ENCODE results near the gene ABHD3. TPM values are rescaled to one million over a fixed set of nuclear protein-coding genes. Genes with fewer than 3 reads are reported as not detected.
"Not testable (repeated sequence)": the region's sequence is repeated elsewhere in the genome, so short reads cannot be mapped to it uniquely, and the experiment has no call there.

The ABHD3 gene
- total RNA-seq, 2 experiments from 2014 or later: 24.1 to 25.4 TPM

DNA sequence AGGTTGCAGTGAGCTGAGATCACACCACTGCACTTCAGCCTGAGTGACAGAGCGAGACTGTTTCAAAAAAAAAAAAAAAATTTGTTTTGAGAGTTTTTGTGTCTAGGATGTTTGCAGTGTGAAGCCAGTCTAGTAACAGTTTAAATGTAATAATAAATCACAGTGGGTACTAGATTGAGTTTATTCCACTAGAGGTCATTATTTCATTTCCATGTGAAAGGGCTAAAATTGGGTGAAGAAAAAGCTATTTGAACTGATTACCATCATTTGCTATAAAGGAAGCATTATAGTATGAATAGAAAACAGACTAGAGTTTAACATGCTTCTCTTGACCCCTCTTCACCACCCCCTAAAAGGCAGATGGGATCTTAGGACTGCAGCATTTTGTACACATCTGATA, 72.2 kb downstream of the ABHD3 start:
- no peak overlapping the region for H3K4me3 Mint-ChIP-seq
- intact Hi-C loops (cut with DNase I, micrococcal nuclease): loop anchor here (2.0 to 5.0 kb wide), 2 partner anchors 220 to 324 kb away; no protein-coding TSS in a partner anchor
- no peaks in the 10 kb centered on the region for H3K9me3 ChIP-seq (ENCODE audit: control insufficient read depth in 1 of 2, insufficient read depth in 1 of 2, low read length in 2 of 2)
- ChIA-PET POLR2A (interaction anchor here (0.7 to 1.4 kb wide), 3 partner anchors 19 to 323 kb away, joined by 3 to 5 read pairs (median 5); partner anchors contain the start of gene ESCO1), CTCF (interaction anchor here (0.5 to 1.0 kb wide), 3 partner anchors 30 to 73 kb away, joined by 3 to 4 read pairs (median 3); partner anchors contain the start of gene ESCO1)
- H3K27me3 ChIP-seq (ENCODE audit: control insufficient read depth in 1 of 2, insufficient read depth in 2 of 2, low read length in 2 of 2): no peaks in the 10 kb centered on the region
- no peak for ATAC-seq (ENCODE audit: poor library complexity)
- H3K27ac Mint-ChIP-seq: peak overlapping the region; percentile 27
- no peak overlapping the region for H3K27ac ChIP-seq (ENCODE audit: low read depth in 1 of 2, low read length in 2 of 2)
- H3K4me3 ChIP-seq (ENCODE audit: low read length): no peak overlapping the region
- no peaks in the 10 kb centered on the region for H3K9me3 Mint-ChIP-seq
- peaks cover 53% of the 10 kb centered on the region for H3K36me3 Mint-ChIP-seq (ENCODE audit: low read depth)
- H3K27me3 Mint-ChIP-seq: no peaks in the 10 kb centered on the region
- H3K36me3 ChIP-seq (ENCODE audit: insufficient read depth, low read length): peaks cover 37% of the 10 kb centered on the region
- peaks cover 17% of the 10 kb centered on the region for H3K4me1 Mint-ChIP-seq (ENCODE audit: low read depth)
- H3K4me1 ChIP-seq (ENCODE audit: insufficient read depth, low read length): peaks cover 5% of the 10 kb centered on the region
- peak in 1 of 14 experiments; percentile 8 for DNase-seq
- TF ChIP-seq, protein P1, sequence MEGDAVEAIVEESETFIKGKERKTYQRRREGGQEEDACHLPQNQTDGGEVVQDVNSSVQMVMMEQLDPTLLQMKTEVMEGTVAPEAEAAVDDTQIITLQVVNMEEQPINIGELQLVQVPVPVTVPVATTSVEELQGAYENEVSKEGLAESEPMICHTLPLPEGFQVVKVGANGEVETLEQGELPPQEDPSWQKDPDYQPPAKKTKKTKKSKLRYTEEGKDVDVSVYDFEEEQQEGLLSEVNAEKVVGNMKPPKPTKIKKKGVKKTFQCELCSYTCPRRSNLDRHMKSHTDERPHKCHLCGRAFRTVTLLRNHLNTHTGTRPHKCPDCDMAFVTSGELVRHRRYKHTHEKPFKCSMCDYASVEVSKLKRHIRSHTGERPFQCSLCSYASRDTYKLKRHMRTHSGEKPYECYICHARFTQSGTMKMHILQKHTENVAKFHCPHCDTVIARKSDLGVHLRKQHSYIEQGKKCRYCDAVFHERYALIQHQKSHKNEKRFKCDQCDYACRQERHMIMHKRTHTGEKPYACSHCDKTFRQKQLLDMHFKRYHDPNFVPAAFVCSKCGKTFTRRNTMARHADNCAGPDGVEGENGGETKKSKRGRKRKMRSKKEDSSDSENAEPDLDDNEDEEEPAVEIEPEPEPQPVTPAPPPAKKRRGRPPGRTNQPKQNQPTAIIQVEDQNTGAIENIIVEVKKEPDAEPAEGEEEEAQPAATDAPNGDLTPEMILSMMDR (IDR thresholded peaks at IDR 0.05): no peak

GRCh38 chr18:21629089-21629832, 75.3 kb downstream of the ABHD3 start:
- Mint-ChIP-seq H3K4me1 (ENCODE audit: low read depth) (peaks cover 23% of the 10 kb centered on the region), H3K9me3 (no peaks in the 10 kb centered on the region), H3K27ac (peak overlapping the region; percentile 34), H3K4me3 (no peak overlapping the region), H3K27me3 (no peaks in the 10 kb centered on the region), H3K36me3 (ENCODE audit: low read depth) (peaks cover 73% of the 10 kb centered on the region)
- peak overlapping the region; percentile 11 to 47 for H3K27ac ChIP-seq (ENCODE audit: low read depth in 1 of 2, low read length in 2 of 2)
- ChIA-PET POLR2A (interaction anchor here (0.9 to 1.2 kb wide), 2 partner anchors 18 to 29 kb away, joined by 3 read pairs; partner anchors contain the start of gene ESCO1), CTCF (interaction anchor here (1.2 to 1.5 kb wide), 2 partner anchors 17 to 28 kb away, joined by 4 to 8 read pairs; partner anchors contain the start of genes ESCO1 and SNRPD1)
- ATAC-seq (ENCODE audit: poor library complexity): no peak
- H3K4me3 ChIP-seq (ENCODE audit: low read length): no peak overlapping the region
- DNase-seq: no peak
- TF ChIP-seq, protein P1 (IDR thresholded peaks at IDR 0.05): no peak
- intact Hi-C loops (cut with DNase I, micrococcal nuclease): no loop called here
- H3K4me1 ChIP-seq (ENCODE audit: insufficient read depth, low read length): peaks cover 8% of the 10 kb centered on the region
- H3K9me3 ChIP-seq (ENCODE audit: control insufficient read depth in 1 of 2, insufficient read depth in 1 of 2, low read length in 2 of 2): no peaks in the 10 kb centered on the region
- no peaks in the 10 kb centered on the region for H3K27me3 ChIP-seq (ENCODE audit: control insufficient read depth in 1 of 2, insufficient read depth in 2 of 2, low read length in 2 of 2)
- peaks cover 57% of the 10 kb centered on the region for H3K36me3 ChIP-seq (ENCODE audit: insufficient read depth, low read length)

GRCh38 chr18:21621640-21622039, 82.9 kb downstream of the ABHD3 start:
- H3K27me3 Mint-ChIP-seq; H3K27me3 ChIP-seq (ENCODE audit: control insufficient read depth in 1 of 2, insufficient read depth in 2 of 2, low read length in 2 of 2); H3K4me3 Mint-ChIP-seq; DNase-seq; H3K27ac Mint-ChIP-seq; H3K9me3 ChIP-seq (ENCODE audit: control insufficient read depth in 1 of 2, insufficient read depth in 1 of 2, low read length in 2 of 2); CTCF ChIA-PET; H3K27ac ChIP-seq (ENCODE audit: low read depth in 1 of 2, low read length in 2 of 2); H3K4me3 ChIP-seq (ENCODE audit: low read length); H3K9me3 Mint-ChIP-seq; POLR2A ChIA-PET; ATAC-seq (ENCODE audit: poor library complexity); intact Hi-C loops (cut with DNase I, micrococcal nuclease): not testable (repeated sequence)
- Histone ChIP-seq H3K36me3 (ENCODE audit: insufficient read depth, low read length) (peaks cover 53% of the 10 kb centered on the region), H3K4me1 (ENCODE audit: insufficient read depth, low read length) (peaks cover 14% of the 10 kb centered on the region)
- peaks cover 79% of the 10 kb centered on the region for H3K36me3 Mint-ChIP-seq (ENCODE audit: low read depth)
- H3K4me1 Mint-ChIP-seq (ENCODE audit: low read depth): peaks cover 34% of the 10 kb centered on the region

Data from CD4-positive, alpha-beta T cell (primary cell).